Measurements from ENCODE around the gene SLC34A2.
"Not testable (repeated sequence)": the region's sequence is repeated elsewhere in the genome, so short reads cannot be mapped to it uniquely, and the experiment has no call there.

SLC34A2 gene

GRCh38 chr4:25654971-25655963 is at the start of gene SLC34A2:
Gene SLC34A2 (plus strand): TSS chr4:25655851. CDS start chr4:25662501, 6,650 bp downstream.
- peak; percentile 19 for DNase-seq

GRCh38 chr4:25608644-25609043 is 47.0 kb upstream of the SLC34A2 start:
- DNase-seq: no peak

GRCh38 chr4:25609976-25610375 is 45.7 kb upstream of the SLC34A2 start:
- DNase-seq: no peak

- not testable (repeated sequence) for DNase-seq
Observed at GRCh38 chr4:25613613-25614012, 42.0 kb upstream of the SLC34A2 start.

- DNase-seq: no peak
Observed at GRCh38 chr4:25614807-25615206, 40.8 kb upstream of the SLC34A2 start.

- DNase-seq: no peak
Observed at GRCh38 chr4:25621027-25621930, 34.4 kb upstream of the SLC34A2 start.

- no peak for DNase-seq
Observed at GRCh38 chr4:25624616-25625015, 31.0 kb upstream of the SLC34A2 start.

- no peak for DNase-seq
Observed at GRCh38 chr4:25628451-25628850, 27.2 kb upstream of the SLC34A2 start.

GRCh38 chr4:25632135-25632534 is 23.5 kb upstream of the SLC34A2 start:
- no peak for DNase-seq

- no peak for DNase-seq
Observed at GRCh38 chr4:25633541-25633940, 22.1 kb upstream of the SLC34A2 start.

GRCh38 chr4:25635501-25635900 is 20.1 kb upstream of the SLC34A2 start:
- DNase-seq: no peak

- DNase-seq: no peak
Observed at GRCh38 chr4:25637581-25638220, 17.9 kb upstream of the SLC34A2 start.

GRCh38 chr4:25638221-25638601 is 17.4 kb upstream of the SLC34A2 start:
- no peak for DNase-seq

- no peak for DNase-seq
Observed at GRCh38 chr4:25638806-25639205, 16.8 kb upstream of the SLC34A2 start.

- no peak for DNase-seq
Observed at GRCh38 chr4:25650311-25650710, 5.3 kb upstream of the SLC34A2 start.

- no peak for DNase-seq
Observed at GRCh38 chr4:25651682-25652081, 4.0 kb upstream of the SLC34A2 start.

GRCh38 chr4:25654031-25654970 is 1.4 kb upstream of the SLC34A2 start:
- DNase-seq: no peak

GRCh38 chr4:25656031-25656430 is 380 bp downstream of the SLC34A2 start:
- DNase-seq: no peak

- no peak for DNase-seq
Observed at GRCh38 chr4:25658357-25658771, 2.7 kb downstream of the SLC34A2 start.

- DNase-seq: no peak
Observed at GRCh38 chr4:25658777-25659176, 3.1 kb downstream of the SLC34A2 start.

GRCh38 chr4:25661441-25661840 is 5.8 kb downstream of the SLC34A2 start:
- not testable (repeated sequence) for DNase-seq

GRCh38 chr4:25662306-25662705 is 6.7 kb downstream of the SLC34A2 start:
- no peak for DNase-seq

Data from activated CD4-positive, alpha-beta T cell treated with anti-CD3 and anti-CD28 coated beads for 48 hours (primary cell).